ENCODE measurements around the gene SLC4A3.

SLC4A3 gene

GRCh38 chr2:219615894-219616293 lies 11.5 kb upstream of the SLC4A3 start:
- CTCF ChIA-PET: interaction anchor here (1.2 to 1.3 kb wide), 2 partner anchors 27 to 73 kb away, joined by 3 to 6 read pairs; no protein-coding TSS in a partner anchor
- Histone ChIP-seq H3K36me3 (ENCODE audit: control insufficient read depth in 2 of 2, insufficient read depth in 1 of 2, low read length in 2 of 2) (peaks cover 0 to 48% of the 10 kb centered on the region in 2 experiments; a peak in 1 of 3 replicates), H3K4me3 (ENCODE audit: low read depth, low read length) (no peak overlapping the region), H3K9me3 (ENCODE audit: control insufficient read depth, insufficient read depth, low read depth, low read length) (no peaks in the 10 kb centered on the region), H3K4me1 (ENCODE audit: control insufficient read depth, insufficient read depth, low read length) (no peaks in the 10 kb centered on the region), H3K27ac (ENCODE audit: extremely low read depth, low read depth, low read length) (no peak overlapping the region)
- TF ChIP-seq ZNF701 (tag by site-specific recombination; IDR thresholded peaks at IDR 0.05) (no peak), ZSCAN23 (tag by site-specific recombination; IDR thresholded peaks at IDR 0.05) (no peak), ZNF324 (tag by site-specific recombination; IDR thresholded peaks at IDR 0.05) (no peak), ZNF350 (tag by site-specific recombination; IDR thresholded peaks at IDR 0.05) (no peak), ZBTB1 (tag by site-specific recombination; IDR thresholded peaks at IDR 0.05) (no peak)
- POLR2A ChIA-PET: no interaction called here

GRCh38 chr2:219616550-219616949 lies 10.9 kb upstream of the SLC4A3 start:
- Histone ChIP-seq H3K27ac (ENCODE audit: extremely low read depth, low read depth, low read length) (no peak overlapping the region), H3K4me3 (ENCODE audit: low read depth, low read length) (no peak overlapping the region), H3K9me3 (ENCODE audit: control insufficient read depth, insufficient read depth, low read depth, low read length) (no peaks in the 10 kb centered on the region), H3K36me3 (ENCODE audit: control insufficient read depth in 2 of 2, insufficient read depth in 1 of 2, low read length in 2 of 2) (peaks cover 0 to 41% of the 10 kb centered on the region in 2 experiments; a peak in 1 of 3 replicates), H3K4me1 (ENCODE audit: control insufficient read depth, insufficient read depth, low read length) (no peaks in the 10 kb centered on the region)
- ChIA-PET POLR2A (no interaction called here), CTCF (interaction anchor here (1.3 kb wide), 1 partner anchor 73 kb away, joined by 6 read pairs; no protein-coding TSS in a partner anchor)
- TF ChIP-seq ZNF311 (tag by site-specific recombination; IDR thresholded peaks at IDR 0.05; ENCODE audit: borderline replicate concordance) (no peak), ZNF510 (tag by site-specific recombination; IDR thresholded peaks at IDR 0.05; ENCODE audit: insufficient replicate concordance) (no peak), ZBTB17 (tag by site-specific recombination; IDR thresholded peaks at IDR 0.05) (no peak)

GRCh38 chr2:219618733-219619122 lies 8.7 kb upstream of the SLC4A3 start:
- POLR2A ChIA-PET: no interaction called here
- no peaks in the 10 kb centered on the region for H3K4me1 ChIP-seq (ENCODE audit: control insufficient read depth, insufficient read depth, low read length)
- CTCF ChIA-PET: interaction anchor here (1.0 to 1.3 kb wide), 3 partner anchors 24 to 71 kb away, joined by 5 to 7 read pairs (median 7); no protein-coding TSS in a partner anchor
- no peak overlapping the region for H3K27ac ChIP-seq (ENCODE audit: extremely low read depth, low read depth, low read length)
- no peak for TF ChIP-seq PATZ1 (tag by site-specific recombination; IDR thresholded peaks at IDR 0.05)
- TF ChIP-seq TSHZ1 (tag by site-specific recombination; IDR thresholded peaks at IDR 0.05; ENCODE audit: borderline replicate concordance): no peak
- no peak for TF ChIP-seq ZNF521 (tag by site-specific recombination; IDR thresholded peaks at IDR 0.05)
- no peak for TF ChIP-seq YY2 (tag by site-specific recombination; IDR thresholded peaks at IDR 0.05)
- TF ChIP-seq ZIC2 (tag by site-specific recombination; IDR thresholded peaks at IDR 0.05): no peak
- TF ChIP-seq SCRT2 (tag by site-specific recombination; IDR thresholded peaks at IDR 0.05): no peak
- no peak for TF ChIP-seq ZNF302 (tag by site-specific recombination; IDR thresholded peaks at IDR 0.05; ENCODE audit: low read depth)
- TF ChIP-seq YY1 (tag by site-specific recombination; IDR thresholded peaks at IDR 0.05): no peak
- TF ChIP-seq ZNF747 (tag by site-specific recombination; IDR thresholded peaks at IDR 0.05): no peak
- no peak for TF ChIP-seq ZNF707 (tag by site-specific recombination; IDR thresholded peaks at IDR 0.05)
- no peak for TF ChIP-seq ZXDB (tag by site-specific recombination; IDR thresholded peaks at IDR 0.05)
- no peak for TF ChIP-seq KLF16 (tag by site-specific recombination; IDR thresholded peaks at IDR 0.05)
- TF ChIP-seq ZBTB44 (tag by site-specific recombination; IDR thresholded peaks at IDR 0.05): no peak
- no peak for TF ChIP-seq PRDM4 (tag by site-specific recombination; IDR thresholded peaks at IDR 0.05)
- H3K9me3 ChIP-seq (ENCODE audit: control insufficient read depth, insufficient read depth, low read depth, low read length): no peaks in the 10 kb centered on the region
- no peak overlapping the region for H3K4me3 ChIP-seq (ENCODE audit: low read depth, low read length)
- H3K36me3 ChIP-seq (ENCODE audit: control insufficient read depth in 2 of 2, insufficient read depth in 1 of 2, low read length in 2 of 2): peaks cover 0 to 30% of the 10 kb centered on the region in 2 experiments; a peak in 1 of 3 replicates

All from HEK293 (cell line).